Karpas-422 (cell line): ENCODE measurements around the gene CCDC172. TPM values are rescaled to one million over a fixed set of nuclear protein-coding genes. Genes with fewer than 3 reads are reported as not detected.

Experiments used
- DNase-seq: peaks from one replicate; pipeline ENCODE4 v3.0.0-alpha.2; 2015
- H2AFZ ChIP-seq: fragments of 200-600 bp; sonication (generic); 2 replicates; pipeline ENCODE4 v1.6.1; 2014; ENCODE audit warnings: antibody characterized with exemption, low read length, mixed read lengths
- H3K27ac ChIP-seq: fragments of 200-600 bp; sonication (generic); 2 replicates; pipeline ENCODE4 v1.5.1; 2014; ENCODE audit warnings: mild to moderate bottlenecking, low read length, moderate library complexity
- H3K27me3 ChIP-seq: fragments of 200-600 bp; sonication (generic); 2 replicates; pipeline ENCODE4 v1.6.1; 2014; ENCODE audit warnings: low read length, mixed read lengths
- H3K36me3 ChIP-seq: fragments of 200-600 bp; sonication (generic); 2 replicates; pipeline ENCODE4 v1.6.1; 2014; ENCODE audit warnings: low read length, mixed read lengths; ENCODE audit not compliant: insufficient read depth
- H3K4me1 ChIP-seq: fragments of 200-600 bp; sonication (generic); 2 replicates; pipeline ENCODE4 v1.6.1; 2014; ENCODE audit warnings: mild to moderate bottlenecking, low read length, mixed read lengths
- H3K4me2 ChIP-seq: fragments of 200-600 bp; sonication (generic); 2 replicates; pipeline ENCODE4 v1.6.1; 2014; ENCODE audit warnings: low read length, low read depth, mild to moderate bottlenecking; ENCODE audit not compliant: poor library complexity, severe bottlenecking
- H3K4me3 ChIP-seq: fragments of 200-600 bp; sonication (generic); 2 replicates; pipeline ENCODE4 v1.5.1; 2014; ENCODE audit warnings: mild to moderate bottlenecking, antibody characterized with exemption, low read length, mixed read lengths
- H3K79me2 ChIP-seq: fragments of 200-600 bp; sonication (generic); 2 replicates; pipeline ENCODE4 v1.6.1; 2014; ENCODE audit warnings: mild to moderate bottlenecking, low read length, mixed read lengths
- H3K9ac ChIP-seq: fragments of 200-600 bp; sonication (generic); 2 replicates; pipeline ENCODE4 v1.6.0; 2014; ENCODE audit warnings: low read length
- H3K9me2 ChIP-seq: fragments of 200-600 bp; sonication (generic), shearing (Covaris generic); replicated peaks from 2 replicates; pipeline ENCODE4 v1.6.0; 2014; ENCODE audit warnings: mild to moderate bottlenecking, low read length, moderate library complexity; ENCODE audit not compliant: insufficient read depth
- H3K9me3 ChIP-seq: fragments of 300-700, 200-600 bp; sonication (generic); 2 replicates; pipeline ENCODE4 v1.6.1; 2014; ENCODE audit warnings: low read length, mixed read lengths
- H4K20me1 ChIP-seq: fragments of 200-600 bp; sonication (generic); 2 replicates; pipeline ENCODE4 v1.6.1; 2014; ENCODE audit warnings: mild to moderate bottlenecking, antibody characterized with exemption, low read length, low read depth; ENCODE audit not compliant: insufficient read depth
- total RNA-seq: library from RNA; depleted of rRNA; stranded (reverse); fragments of >200 nt; shearing (Covaris generic); gene quantifications from 2 replicates; pipeline ENCODE4 v1.2.3, GENCODE V29; 2014; ENCODE audit warnings: low replicate concordance

Gene CCDC172
- total RNA-seq, 1 experiment from 2014 or later = not detected

DNA sequence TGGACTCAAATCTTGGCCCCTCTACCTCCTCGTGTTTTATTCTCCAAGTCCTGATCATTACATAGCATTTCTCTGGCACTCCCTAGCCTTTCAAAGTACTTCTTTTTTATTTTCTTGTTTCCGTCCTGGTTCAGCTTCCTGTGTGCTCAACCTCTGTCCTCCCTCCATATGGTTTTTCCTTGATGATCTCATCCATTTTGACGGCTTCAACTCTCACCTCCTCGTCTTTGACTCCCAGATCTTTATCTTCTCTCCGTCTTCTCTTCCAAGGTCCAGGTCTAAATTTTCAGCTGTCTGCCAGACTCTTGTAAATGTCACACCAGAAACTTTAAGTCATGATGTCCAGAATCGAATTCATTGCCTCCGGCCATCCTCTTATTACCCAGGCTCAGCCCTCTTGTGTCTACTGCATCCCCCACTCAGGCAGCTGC is 27.9 kb upstream of the CCDC172 start:
- Histone ChIP-seq H3K36me3 (no peaks in the 10 kb centered on the region), H3K27ac (no peak overlapping the region), H3K79me2 (no peaks in the 10 kb centered on the region), H3K27me3 (no peaks in the 10 kb centered on the region), H2AFZ (no peak overlapping the region), H3K4me2 (no peak overlapping the region), H3K9ac (no peak overlapping the region), H3K9me3 (no peaks in the 10 kb centered on the region), H3K4me3 (no peak overlapping the region), H3K4me1 (no peaks in the 10 kb centered on the region), H4K20me1 (no peaks in the 10 kb centered on the region), H3K9me2 (no peaks in the 10 kb centered on the region)
- no peak for DNase-seq

DNA sequence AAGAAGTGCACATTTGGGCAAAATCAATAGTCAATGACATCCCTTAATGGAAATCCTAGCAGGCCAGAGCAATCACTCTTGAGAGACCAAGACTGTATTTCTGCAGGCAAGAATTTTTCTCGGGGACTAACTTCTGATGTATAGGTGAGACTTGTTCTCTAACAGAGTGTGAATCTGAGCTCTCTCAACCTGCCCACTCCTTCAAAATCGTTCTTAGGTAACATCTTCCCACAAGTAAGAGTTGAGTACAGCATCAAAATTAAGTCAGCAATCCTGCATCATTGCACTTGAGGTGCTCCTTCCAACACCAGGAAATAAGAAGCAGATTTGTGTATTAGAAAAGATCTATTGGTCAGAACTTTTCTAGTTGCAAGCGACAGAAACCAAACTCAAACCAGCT is 25.7 kb upstream of the CCDC172 start:
- Histone ChIP-seq H3K79me2 (no peaks in the 10 kb centered on the region), H3K27me3 (no peaks in the 10 kb centered on the region), H3K36me3 (no peaks in the 10 kb centered on the region), H3K4me3 (no peak overlapping the region), H3K9ac (no peak overlapping the region), H3K9me3 (no peaks in the 10 kb centered on the region), H4K20me1 (no peaks in the 10 kb centered on the region), H3K4me2 (no peak overlapping the region), H3K4me1 (no peaks in the 10 kb centered on the region), H3K9me2 (no peaks in the 10 kb centered on the region), H2AFZ (no peak overlapping the region), H3K27ac (no peak overlapping the region)
- no peak for DNase-seq

DNA sequence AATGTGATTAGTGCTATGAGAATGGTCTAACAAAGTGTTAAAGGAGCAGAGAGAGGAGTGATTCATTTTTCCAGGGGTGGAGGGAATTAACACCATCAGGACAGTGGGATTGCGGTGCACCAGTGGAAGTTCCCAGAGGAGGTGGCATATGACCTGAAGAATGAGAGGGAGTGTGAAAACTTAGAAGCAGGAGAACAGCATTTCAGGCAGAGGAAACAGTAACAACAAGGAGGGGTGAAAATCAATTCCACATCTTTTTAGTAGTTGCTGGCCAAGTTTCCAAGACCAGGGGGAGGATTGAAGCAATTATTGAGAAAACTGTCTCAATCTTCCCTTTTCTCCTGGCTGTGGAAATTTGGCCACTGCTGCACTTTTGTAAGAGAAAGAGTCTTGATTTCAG is 23.7 kb upstream of the CCDC172 start:
- no peak overlapping the region for H2AFZ ChIP-seq
- no peak overlapping the region for H3K27ac ChIP-seq
- no peak overlapping the region for H3K4me3 ChIP-seq
- no peak overlapping the region for H3K4me2 ChIP-seq
- H3K9me2 ChIP-seq = no peaks in the 10 kb centered on the region
- H4K20me1 ChIP-seq = no peaks in the 10 kb centered on the region
- no peaks in the 10 kb centered on the region for H3K4me1 ChIP-seq
- H3K9me3 ChIP-seq = no peaks in the 10 kb centered on the region
- no peak overlapping the region for H3K9ac ChIP-seq
- no peaks in the 10 kb centered on the region for H3K27me3 ChIP-seq
- H3K79me2 ChIP-seq = no peaks in the 10 kb centered on the region
- H3K36me3 ChIP-seq = no peaks in the 10 kb centered on the region
- DNase-seq = no peak

DNA sequence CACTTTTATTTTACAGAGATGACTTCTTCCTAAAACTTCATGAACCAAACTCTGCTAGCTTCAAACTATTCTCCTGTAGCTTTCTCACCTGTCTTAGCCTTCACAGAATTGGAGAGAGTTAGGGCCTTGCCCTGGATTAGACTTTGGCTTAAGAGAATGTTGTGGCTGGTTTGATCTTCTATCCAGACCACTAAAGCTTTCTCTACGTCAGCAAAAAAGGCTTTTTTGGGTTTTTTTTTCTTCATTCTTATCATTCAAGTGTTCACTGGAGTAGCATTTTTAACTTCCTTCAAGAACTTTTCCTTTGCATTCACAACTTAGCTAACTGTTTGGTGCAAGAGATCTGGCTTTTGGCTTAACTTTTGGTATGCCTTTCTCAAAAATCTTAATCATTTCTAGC is 19.3 kb upstream of the CCDC172 start:
- Histone ChIP-seq H2AFZ (no peak overlapping the region), H3K36me3 (no peaks in the 10 kb centered on the region), H3K27me3 (no peaks in the 10 kb centered on the region), H3K9ac (no peak overlapping the region), H3K4me2 (no peak overlapping the region), H3K4me3 (no peak overlapping the region), H3K4me1 (no peaks in the 10 kb centered on the region), H3K9me2 (no peaks in the 10 kb centered on the region), H3K27ac (no peak overlapping the region), H3K79me2 (no peaks in the 10 kb centered on the region), H3K9me3 (no peaks in the 10 kb centered on the region), H4K20me1 (no peaks in the 10 kb centered on the region)
- DNase-seq = no peak

DNA sequence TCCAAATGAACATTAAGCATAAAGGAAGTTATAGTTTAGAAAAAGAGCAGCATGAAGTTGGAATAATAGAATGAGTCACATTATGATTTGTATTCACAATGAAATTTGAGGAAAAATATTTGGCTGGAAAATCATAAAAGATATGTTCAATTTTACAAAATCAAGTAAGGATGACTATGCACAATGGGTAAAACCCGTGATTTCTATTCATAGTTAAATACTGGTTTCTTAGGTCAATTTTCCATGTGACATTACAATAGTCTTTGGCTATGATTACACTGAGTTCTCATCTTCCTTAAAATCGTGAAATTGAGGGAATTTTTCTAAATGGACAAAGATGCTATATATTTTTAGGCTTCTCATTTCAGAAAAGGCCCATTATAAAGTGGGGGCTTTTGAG is 17.4 kb upstream of the CCDC172 start:
- DNase-seq = no peak
- H3K79me2 ChIP-seq = no peaks in the 10 kb centered on the region
- no peaks in the 10 kb centered on the region for H3K36me3 ChIP-seq
- no peak overlapping the region for H3K4me2 ChIP-seq
- no peaks in the 10 kb centered on the region for H3K9me2 ChIP-seq
- no peaks in the 10 kb centered on the region for H4K20me1 ChIP-seq
- H3K27me3 ChIP-seq = no peaks in the 10 kb centered on the region
- H2AFZ ChIP-seq = no peak overlapping the region
- no peaks in the 10 kb centered on the region for H3K4me1 ChIP-seq
- H3K4me3 ChIP-seq = no peak overlapping the region
- H3K27ac ChIP-seq = no peak overlapping the region
- H3K9ac ChIP-seq = no peak overlapping the region
- H3K9me3 ChIP-seq = no peaks in the 10 kb centered on the region

DNA sequence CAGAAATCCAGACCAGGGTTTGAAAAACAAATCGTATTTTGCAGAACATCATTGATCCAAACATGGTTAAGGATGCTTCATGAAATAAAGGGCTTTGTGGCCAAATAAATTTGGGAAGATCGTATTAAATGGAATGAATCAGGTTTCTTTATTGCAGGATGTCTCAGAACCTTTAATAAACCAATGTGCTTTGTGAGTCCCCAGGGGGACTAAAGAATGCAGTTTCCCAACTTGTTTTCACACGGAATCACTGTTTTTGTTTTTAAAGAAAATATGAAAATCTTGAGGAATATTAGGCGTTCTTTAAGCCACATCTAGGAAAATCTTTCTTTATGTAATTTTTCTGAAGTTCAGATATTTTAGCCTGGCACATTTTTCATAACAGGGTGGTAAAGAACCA is 16.8 kb upstream of the CCDC172 start:
- Histone ChIP-seq H3K9ac (no peak overlapping the region), H3K36me3 (no peaks in the 10 kb centered on the region), H3K27me3 (no peaks in the 10 kb centered on the region), H3K4me3 (no peak overlapping the region), H3K9me2 (no peaks in the 10 kb centered on the region), H3K4me2 (no peak overlapping the region), H3K9me3 (no peaks in the 10 kb centered on the region), H3K27ac (no peak overlapping the region), H3K79me2 (no peaks in the 10 kb centered on the region), H2AFZ (no peak overlapping the region), H3K4me1 (no peaks in the 10 kb centered on the region), H4K20me1 (no peaks in the 10 kb centered on the region)
- DNase-seq = no peak

DNA sequence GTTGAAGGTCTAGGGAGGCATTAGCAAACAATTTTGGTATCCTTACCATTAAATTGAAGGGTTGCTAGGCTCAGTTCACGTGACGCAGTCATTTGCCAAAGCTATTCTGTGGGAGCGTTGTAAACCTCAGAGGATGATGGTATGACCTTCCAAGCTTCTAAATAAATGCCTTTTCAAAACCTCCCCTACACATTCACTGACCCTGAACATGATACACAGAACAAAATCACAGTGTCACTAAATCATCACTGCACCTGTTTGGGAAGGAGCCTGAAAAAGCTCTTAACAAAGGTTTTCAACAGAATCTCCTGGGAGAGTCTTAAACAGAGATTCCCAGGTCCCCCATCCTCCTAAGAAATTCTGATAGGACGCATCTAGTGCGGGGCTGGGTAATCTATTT is 13.2 kb upstream of the CCDC172 start:
- H3K36me3 ChIP-seq = no peaks in the 10 kb centered on the region
- H3K27me3 ChIP-seq = no peaks in the 10 kb centered on the region
- H3K27ac ChIP-seq = no peak overlapping the region
- H3K4me3 ChIP-seq = no peak overlapping the region
- no peak overlapping the region for H3K4me2 ChIP-seq
- H3K9me3 ChIP-seq = no peaks in the 10 kb centered on the region
- no peak overlapping the region for H2AFZ ChIP-seq
- H3K4me1 ChIP-seq = no peaks in the 10 kb centered on the region
- no peaks in the 10 kb centered on the region for H3K79me2 ChIP-seq
- H4K20me1 ChIP-seq = no peaks in the 10 kb centered on the region
- no peaks in the 10 kb centered on the region for H3K9me2 ChIP-seq
- no peak overlapping the region for H3K9ac ChIP-seq
- DNase-seq = no peak

DNA sequence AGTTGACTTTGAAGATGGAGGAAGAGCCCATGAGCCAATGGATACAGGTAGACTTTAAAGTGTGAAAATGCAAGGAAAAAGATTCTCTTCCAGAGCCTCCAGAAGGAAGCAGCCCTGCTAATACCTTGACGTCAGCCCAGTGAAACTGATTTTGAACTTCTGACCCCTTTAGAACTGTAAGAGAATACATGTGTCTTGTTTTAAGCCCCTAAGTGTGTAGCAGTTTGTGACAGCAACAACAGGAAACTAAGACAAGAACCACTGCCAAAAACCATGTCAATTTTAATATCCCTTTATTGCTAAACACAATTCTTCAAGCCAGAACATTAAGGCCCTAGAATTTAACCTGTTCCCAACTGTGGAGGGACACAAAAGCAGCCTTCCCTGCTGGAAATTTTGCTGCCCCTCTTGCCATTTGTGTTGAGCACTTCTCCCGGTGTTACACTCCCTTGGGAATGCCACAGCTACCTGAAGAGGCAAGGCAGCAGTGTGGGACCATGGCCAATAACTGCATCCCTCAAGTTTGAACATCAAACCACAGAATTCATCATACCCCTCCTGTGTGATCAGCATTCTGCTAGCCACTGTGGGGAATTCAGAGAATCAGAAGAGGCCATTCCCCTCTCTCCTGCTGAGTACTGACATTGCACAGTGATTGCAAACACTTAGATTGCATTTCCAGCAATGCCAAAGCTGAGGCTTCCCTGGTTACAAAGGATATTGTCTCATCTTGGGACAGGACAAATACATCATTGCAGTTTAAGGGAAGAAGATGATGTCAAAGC is 12.3 kb upstream of the CCDC172 start:
- H3K9ac ChIP-seq = no peak overlapping the region
- H3K79me2 ChIP-seq = no peaks in the 10 kb centered on the region
- no peaks in the 10 kb centered on the region for H4K20me1 ChIP-seq
- no peaks in the 10 kb centered on the region for H3K27me3 ChIP-seq
- no peak overlapping the region for H3K4me3 ChIP-seq
- no peaks in the 10 kb centered on the region for H3K4me1 ChIP-seq
- H3K4me2 ChIP-seq = no peak overlapping the region
- DNase-seq = no peak
- H3K9me2 ChIP-seq = no peaks in the 10 kb centered on the region
- no peak overlapping the region for H2AFZ ChIP-seq
- no peaks in the 10 kb centered on the region for H3K36me3 ChIP-seq
- H3K9me3 ChIP-seq = no peaks in the 10 kb centered on the region
- H3K27ac ChIP-seq = no peak overlapping the region
